ENCODE measurements around the gene KRTAP20-1.

The KRTAP20-1 gene

GRCh38 chr21:30600787-30601186, 15.4 kb upstream of the KRTAP20-1 start, which contains the start of gene KRTAP22-1:
Gene KRTAP22-1, plus strand, starts transcription at chr21:30601087.
- TF ChIP-seq REST (IDR thresholded peaks at IDR 0.05; ENCODE audit: insufficient read depth in 1 of 2, low read depth in 2 of 2, low read length in 2 of 2) (no peak), TAF1 (IDR thresholded peaks at IDR 0.05; ENCODE audit: borderline replicate concordance, insufficient read depth, low read length) (no peak), FOXP2 (optimal IDR thresholded peaks at IDR 0.05; ENCODE audit: borderline replicate concordance, extremely low read depth, extremely low read length, insufficient read depth) (no peak), SIN3A (IDR thresholded peaks at IDR 0.05; ENCODE audit: borderline replicate concordance, insufficient read depth, low read length) (no peak), POLR2AphosphoS5 (IDR thresholded peaks at IDR 0.05; ENCODE audit: low read depth, low read length) (no peak)

- TF ChIP-seq REST (IDR thresholded peaks at IDR 0.05; ENCODE audit: insufficient read depth in 1 of 2, low read depth in 2 of 2, low read length in 2 of 2) (no peak), POLR2AphosphoS5 (IDR thresholded peaks at IDR 0.05; ENCODE audit: low read depth, low read length) (no peak), SIN3A (IDR thresholded peaks at IDR 0.05; ENCODE audit: borderline replicate concordance, insufficient read depth, low read length) (no peak), TAF1 (IDR thresholded peaks at IDR 0.05; ENCODE audit: borderline replicate concordance, insufficient read depth, low read length) (no peak)
Measured at GRCh38 chr21:30605968-30606367, 10.3 kb upstream of the KRTAP20-1 start.

GRCh38 chr21:30612132-30612531, 4.1 kb upstream of the KRTAP20-1 start:
- TF ChIP-seq REST (IDR thresholded peaks at IDR 0.05; ENCODE audit: insufficient read depth in 1 of 2, low read depth in 2 of 2, low read length in 2 of 2), result no peak
- TF ChIP-seq TAF1 (IDR thresholded peaks at IDR 0.05; ENCODE audit: borderline replicate concordance, insufficient read depth, low read length), result no peak
- TF ChIP-seq SIN3A (IDR thresholded peaks at IDR 0.05; ENCODE audit: borderline replicate concordance, insufficient read depth, low read length), result no peak
- TF ChIP-seq POLR2AphosphoS5 (IDR thresholded peaks at IDR 0.05; ENCODE audit: low read depth, low read length), result no peak
- TF ChIP-seq FOXP2 (optimal IDR thresholded peaks at IDR 0.05; ENCODE audit: borderline replicate concordance, extremely low read depth, extremely low read length, insufficient read depth), result no peak

GRCh38 chr21:30613836-30614235, 2.4 kb upstream of the KRTAP20-1 start, which contains the start of gene KRTAP6-1:
Gene KRTAP6-1, minus strand, starts transcription at chr21:30613930. Its CDS starts 26 bp downstream, at chr21:30613904.
- TF ChIP-seq SIN3A (IDR thresholded peaks at IDR 0.05; ENCODE audit: borderline replicate concordance, insufficient read depth, low read length) (no peak), REST (IDR thresholded peaks at IDR 0.05; ENCODE audit: insufficient read depth in 1 of 2, low read depth in 2 of 2, low read length in 2 of 2) (no peak), POLR2AphosphoS5 (IDR thresholded peaks at IDR 0.05; ENCODE audit: low read depth, low read length) (no peak), FOXP2 (optimal IDR thresholded peaks at IDR 0.05; ENCODE audit: borderline replicate concordance, extremely low read depth, extremely low read length, insufficient read depth) (no peak), TAF1 (IDR thresholded peaks at IDR 0.05; ENCODE audit: borderline replicate concordance, insufficient read depth, low read length) (no peak)

GRCh38 chr21:30615199-30615598, 1.0 kb upstream of the KRTAP20-1 start:
- TF ChIP-seq POLR2AphosphoS5 (IDR thresholded peaks at IDR 0.05; ENCODE audit: low read depth, low read length) (no peak), REST (IDR thresholded peaks at IDR 0.05; ENCODE audit: insufficient read depth in 1 of 2, low read depth in 2 of 2, low read length in 2 of 2) (no peak), SIN3A (IDR thresholded peaks at IDR 0.05; ENCODE audit: borderline replicate concordance, insufficient read depth, low read length) (no peak), TAF1 (IDR thresholded peaks at IDR 0.05; ENCODE audit: borderline replicate concordance, insufficient read depth, low read length) (no peak), FOXP2 (optimal IDR thresholded peaks at IDR 0.05; ENCODE audit: borderline replicate concordance, extremely low read depth, extremely low read length, insufficient read depth) (no peak)
